Thyroid gland (tissue), 4 donors: ENCODE results near the gene GMEB1.
A peak's percentile ranks its signal among the peaks of the same experiment; 100 is the strongest.

Experiments
- POLR2A ChIP-seq, 2 donors: fragments of 450-650 bp; IDR thresholded peaks; one replicate each; pipeline ENCODE4 v1.6.1; 2017; ENCODE audit warnings: antibody characterized with exemption in 2 of 2, mild to moderate bottlenecking in 2 of 2, moderate library complexity in 1 of 2
- TF ChIP-seq, protein P1 (sequence below), 6 experiments: fragments of 200-600 bp in 3 of 6; fragments of 450-650 bp in 3 of 6; sonication (generic) in 3 of 6; IDR thresholded peaks; one replicate each; pipeline ENCODE4 v1.5.1; 2016 to 2019; ENCODE audit warnings: antibody characterized with exemption in 6 of 6, mild to moderate bottlenecking in 2 of 6, inconsistent platforms in 1 of 6, moderate library complexity in 1 of 6

DNA sequence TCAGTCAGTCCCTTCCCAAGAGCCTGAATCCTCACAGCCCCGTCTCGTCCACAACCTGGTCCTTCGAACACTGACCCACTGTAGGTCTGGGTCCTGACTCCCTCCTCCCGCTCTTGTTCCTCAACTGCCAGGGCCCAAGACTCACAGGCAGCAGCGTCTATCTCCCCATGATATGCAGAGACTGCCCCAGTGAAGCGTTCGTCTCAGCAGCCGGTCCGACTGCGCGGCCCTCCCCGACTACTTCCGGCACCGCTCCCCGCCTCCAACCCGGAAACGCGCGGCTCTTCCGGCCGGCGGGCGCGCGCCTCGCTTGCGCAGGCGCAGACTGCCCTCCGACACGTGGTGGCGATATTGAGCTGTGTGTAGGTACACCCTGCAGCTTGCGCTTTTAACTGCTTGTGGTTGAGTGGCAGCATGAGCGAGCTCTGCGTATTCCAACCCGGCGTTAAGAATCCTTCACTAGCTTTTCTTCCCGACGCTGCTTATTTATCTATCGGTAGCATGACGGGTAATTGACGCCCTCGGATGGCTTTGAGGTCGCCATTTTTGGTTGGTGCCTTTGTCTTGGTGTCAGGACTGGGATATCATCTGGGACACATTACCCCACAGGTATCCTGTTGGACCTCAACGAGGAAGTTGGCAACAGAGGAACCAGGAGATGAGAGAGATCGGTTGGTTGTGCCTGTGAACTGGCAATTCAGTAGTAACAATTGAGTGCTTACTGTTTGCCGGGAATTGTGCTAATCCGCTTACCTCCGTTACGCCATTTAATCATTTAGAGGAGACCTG lies 25.5 kb upstream of the GMEB1 start, which contains the start of gene TAF12:
- TF ChIP-seq, protein P1, sequence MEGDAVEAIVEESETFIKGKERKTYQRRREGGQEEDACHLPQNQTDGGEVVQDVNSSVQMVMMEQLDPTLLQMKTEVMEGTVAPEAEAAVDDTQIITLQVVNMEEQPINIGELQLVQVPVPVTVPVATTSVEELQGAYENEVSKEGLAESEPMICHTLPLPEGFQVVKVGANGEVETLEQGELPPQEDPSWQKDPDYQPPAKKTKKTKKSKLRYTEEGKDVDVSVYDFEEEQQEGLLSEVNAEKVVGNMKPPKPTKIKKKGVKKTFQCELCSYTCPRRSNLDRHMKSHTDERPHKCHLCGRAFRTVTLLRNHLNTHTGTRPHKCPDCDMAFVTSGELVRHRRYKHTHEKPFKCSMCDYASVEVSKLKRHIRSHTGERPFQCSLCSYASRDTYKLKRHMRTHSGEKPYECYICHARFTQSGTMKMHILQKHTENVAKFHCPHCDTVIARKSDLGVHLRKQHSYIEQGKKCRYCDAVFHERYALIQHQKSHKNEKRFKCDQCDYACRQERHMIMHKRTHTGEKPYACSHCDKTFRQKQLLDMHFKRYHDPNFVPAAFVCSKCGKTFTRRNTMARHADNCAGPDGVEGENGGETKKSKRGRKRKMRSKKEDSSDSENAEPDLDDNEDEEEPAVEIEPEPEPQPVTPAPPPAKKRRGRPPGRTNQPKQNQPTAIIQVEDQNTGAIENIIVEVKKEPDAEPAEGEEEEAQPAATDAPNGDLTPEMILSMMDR (IDR thresholded peaks at IDR 0.05) = peak in 2 of 6 experiments; percentile 37 to 52
- peak; percentile 77 to 98 for TF ChIP-seq POLR2A (IDR thresholded peaks at IDR 0.05)
